NCI-H187 treated with DMSO at 0.1 percent for 48 hours (cell line): ENCODE measurements around the gene SMARCD1.
A peak's percentile ranks its signal among the peaks of the same experiment; 100 is the strongest.

Experiments used
- DNase-seq: peaks from one replicate; lab custom pipeline; 2025; lab: John Stamatoyannopoulos, UW

SMARCD1 gene

GRCh38 chr12:50084775-50085614 is at the start of gene SMARCD1:
Gene SMARCD1, plus strand, starts transcription at chr12:50085342. Its CDS starts 28 bp downstream, at chr12:50085370.
- DNase-seq = peak; percentile 80

GRCh38 chr12:50038336-50038735 is 46.8 kb upstream of the SMARCD1 start:
- DNase-seq = no peak

GRCh38 chr12:50039151-50039835 is 45.8 kb upstream of the SMARCD1 start:
- DNase-seq = peak; percentile 19

- DNase-seq = no peak
Measured at GRCh38 chr12:50040657-50041056, 44.5 kb upstream of the SMARCD1 start.

GRCh38 chr12:50041062-50041860 is 43.9 kb upstream of the SMARCD1 start:
- DNase-seq = no peak

GRCh38 chr12:50041962-50042361 is 43.2 kb upstream of the SMARCD1 start:
- no peak for DNase-seq

GRCh38 chr12:50042693-50043092 is 42.4 kb upstream of the SMARCD1 start:
- no peak for DNase-seq

GRCh38 chr12:50043308-50043707 is 41.8 kb upstream of the SMARCD1 start:
- DNase-seq = no peak

- no peak for DNase-seq
Measured at GRCh38 chr12:50043854-50044253, 41.3 kb upstream of the SMARCD1 start.

- DNase-seq = no peak
Measured at GRCh38 chr12:50047693-50048250, 37.4 kb upstream of the SMARCD1 start.

GRCh38 chr12:50049254-50050118 is 35.7 kb upstream of the SMARCD1 start:
- no peak for DNase-seq

- DNase-seq = no peak
Measured at GRCh38 chr12:50050119-50050385, 35.1 kb upstream of the SMARCD1 start.

- no peak for DNase-seq
Measured at GRCh38 chr12:50050410-50051098, 34.6 kb upstream of the SMARCD1 start.

- no peak for DNase-seq
Measured at GRCh38 chr12:50051101-50051806, 33.9 kb upstream of the SMARCD1 start.

GRCh38 chr12:50052544-50052943 is 32.6 kb upstream of the SMARCD1 start:
- no peak for DNase-seq

GRCh38 chr12:50052964-50053363 is 32.2 kb upstream of the SMARCD1 start:
- no peak for DNase-seq

GRCh38 chr12:50053583-50053982 is 31.6 kb upstream of the SMARCD1 start:
- DNase-seq = no peak

- peak; percentile 6 for DNase-seq
Measured at GRCh38 chr12:50055831-50056638, 29.1 kb upstream of the SMARCD1 start.

GRCh38 chr12:50056639-50056976 is 28.5 kb upstream of the SMARCD1 start:
- no peak for DNase-seq
